ENCODE data around the gene SRSF10. TPM values are rescaled to one million over a fixed set of nuclear protein-coding genes. Genes with fewer than 3 reads are reported as not detected.

SRSF10 gene
- total RNA-seq = 111 TPM

GRCh38 chr1:23979881-23980727 is at the start of gene SRSF10:
SRSF10 (minus strand) TSS chr1:23980327; CDS start chr1:23980255, 72 bp downstream.

GRCh38 chr1:23959461-23960290 is 20.5 kb downstream of the SRSF10 start, which contains the start of gene PNRC2:
PNRC2 (plus strand) TSS chr1:23959828; CDS start chr1:23961458, 1,630 bp downstream.

Small RNA genes within 50 kb of the gene (small RNA-seq; reads per million reads assigned to genes)
- not detected for gene MIR378F (ENCODE audit: low replicate concordance)

Other genes starting within 250 kb of the SRSF10 start
- gene ELOA, start 236.9 kb downstream of the SRSF10 start, total RNA-seq = 19.7 TPM
- gene PITHD1, start 201.9 kb downstream of the SRSF10 start, total RNA-seq = 48.1 TPM
- 55.3 TPM for gene LYPLA2, start 189.2 kb downstream of the SRSF10 start, total RNA-seq
- gene GALE, start 179.6 kb downstream of the SRSF10 start, total RNA-seq = 22.0 TPM
- gene HMGCL, start 154.9 kb downstream of the SRSF10 start, total RNA-seq = 49.5 TPM
- gene FUCA1, start 112.0 kb downstream of the SRSF10 start, total RNA-seq = 39.7 TPM
- gene CNR2, start 67.0 kb downstream of the SRSF10 start, total RNA-seq = 0.12 TPM
- gene PNRC2, start 20.5 kb downstream of the SRSF10 start, total RNA-seq = 93.8 TPM
- 142 TPM for gene MYOM3, start 131.8 kb upstream of the SRSF10 start, total RNA-seq
- 2.0 TPM for gene IL22RA1, start 162.8 kb upstream of the SRSF10 start, total RNA-seq
- 3.6 TPM for gene IFNLR1, start 207.0 kb upstream of the SRSF10 start, total RNA-seq

Measured in metanephros (tissue), 2 donors.